Suprapubic skin (tissue), 4 donors: ENCODE measurements around the gene ZSWIM5. TPM values are rescaled to one million over a fixed set of nuclear protein-coding genes. Genes with fewer than 3 reads are reported as not detected.

Experiments used
- DNase-seq, 2 donors: peaks; one replicate each; pipeline ENCODE4 v3.0.0-alpha.2; 2019; ENCODE audit warnings: low spot score in 2 of 2
- H3K27ac ChIP-seq: fragments of 200-600 bp; sonication (generic); one replicate; pipeline ENCODE4 v1.5.1; 2019
- H3K27me3 ChIP-seq: fragments of 200-600 bp; sonication (generic); one replicate; pipeline ENCODE4 v1.5.1; 2019
- H3K36me3 ChIP-seq: fragments of 200-600 bp; sonication (generic); one replicate; pipeline ENCODE4 v1.5.1; 2019
- H3K4me1 ChIP-seq: fragments of 200-600 bp; sonication (generic); one replicate; pipeline ENCODE4 v1.5.1; 2019
- H3K4me3 ChIP-seq: fragments of 200-600 bp; sonication (generic); one replicate; pipeline ENCODE4 v1.5.1; 2019; ENCODE audit warnings: mild to moderate bottlenecking
- H3K9me3 ChIP-seq: fragments of 200-600 bp; sonication (generic); one replicate; pipeline ENCODE4 v1.5.1; 2019
- EP300 ChIP-seq: sonication (generic); formaldehyde crosslinking; IDR thresholded peaks from one replicate; pipeline ENCODE4 v1.6.1; 2017; ENCODE audit warnings: antibody characterized with exemption
- POLR2A ChIP-seq, 2 donors: fragments of 450-650 bp; IDR thresholded peaks; one replicate each; pipeline ENCODE4 v1.6.1; 2017; ENCODE audit warnings: antibody characterized with exemption in 2 of 2, mild to moderate bottlenecking in 2 of 2, moderate library complexity in 2 of 2
- POLR2AphosphoS5 ChIP-seq, 3 donors: sonication (generic); formaldehyde crosslinking; IDR thresholded peaks; one replicate each; pipeline ENCODE4 v1.6.1; 2017; ENCODE audit warnings: antibody characterized with exemption in 3 of 3
- WGBS: methylation state at CpG from one replicate; pipeline ENCODE4 v1.1.5; 2018; 5-methylcytosine and 5-hydroxymethylcytosine counted together
- total RNA-seq, 4 donors: library from RNA; depleted of rRNA; stranded (reverse); fragments of >200 nt; gene quantifications; one replicate each; pipeline ENCODE4 v1.1.0, GENCODE V29; 2016
- TF ChIP-seq, protein P1 (sequence below), 2 donors: fragments of 200-600 bp in 1 of 2; fragments of 450-650 bp in 1 of 2; sonication (generic) in 1 of 2; IDR thresholded peaks; one replicate each; pipeline ENCODE4 v1.5.1; 2016 to 2019; ENCODE audit warnings: antibody characterized with exemption in 2 of 2, mild to moderate bottlenecking in 1 of 2, moderate library complexity in 1 of 2

The ZSWIM5 gene
- total RNA-seq, 4 donors from 2014 or later = 1.9 to 3.5 (median 2.8) TPM

GRCh38 chr1:45026446-45026845 lies 180.0 kb downstream of the ZSWIM5 start:
- Histone ChIP-seq H3K27ac (no peak overlapping the region), H3K9me3 (no peaks in the 10 kb centered on the region), H3K4me3 (no peak overlapping the region), H3K27me3 (no peaks in the 10 kb centered on the region), H3K4me1 (no peaks in the 10 kb centered on the region), H3K36me3 (no peaks in the 10 kb centered on the region)
- WGBS = 73% methylated on average over 1 of the region's 1 CpG
- TF ChIP-seq EP300 (no peak), POLR2AphosphoS5 (IDR thresholded peaks at IDR 0.05) (no peak), POLR2A (IDR thresholded peaks at IDR 0.05) (no peak)
- TF ChIP-seq, protein P1, sequence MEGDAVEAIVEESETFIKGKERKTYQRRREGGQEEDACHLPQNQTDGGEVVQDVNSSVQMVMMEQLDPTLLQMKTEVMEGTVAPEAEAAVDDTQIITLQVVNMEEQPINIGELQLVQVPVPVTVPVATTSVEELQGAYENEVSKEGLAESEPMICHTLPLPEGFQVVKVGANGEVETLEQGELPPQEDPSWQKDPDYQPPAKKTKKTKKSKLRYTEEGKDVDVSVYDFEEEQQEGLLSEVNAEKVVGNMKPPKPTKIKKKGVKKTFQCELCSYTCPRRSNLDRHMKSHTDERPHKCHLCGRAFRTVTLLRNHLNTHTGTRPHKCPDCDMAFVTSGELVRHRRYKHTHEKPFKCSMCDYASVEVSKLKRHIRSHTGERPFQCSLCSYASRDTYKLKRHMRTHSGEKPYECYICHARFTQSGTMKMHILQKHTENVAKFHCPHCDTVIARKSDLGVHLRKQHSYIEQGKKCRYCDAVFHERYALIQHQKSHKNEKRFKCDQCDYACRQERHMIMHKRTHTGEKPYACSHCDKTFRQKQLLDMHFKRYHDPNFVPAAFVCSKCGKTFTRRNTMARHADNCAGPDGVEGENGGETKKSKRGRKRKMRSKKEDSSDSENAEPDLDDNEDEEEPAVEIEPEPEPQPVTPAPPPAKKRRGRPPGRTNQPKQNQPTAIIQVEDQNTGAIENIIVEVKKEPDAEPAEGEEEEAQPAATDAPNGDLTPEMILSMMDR (IDR thresholded peaks at IDR 0.05) = no peak
- DNase-seq = no peak

GRCh38 chr1:45023663-45024062 lies 182.7 kb downstream of the ZSWIM5 start:
- H3K36me3 ChIP-seq = no peaks in the 10 kb centered on the region
- TF ChIP-seq EP300 (no peak), POLR2A (IDR thresholded peaks at IDR 0.05) (no peak), POLR2AphosphoS5 (IDR thresholded peaks at IDR 0.05) (no peak)
- TF ChIP-seq, protein P1 (IDR thresholded peaks at IDR 0.05) = no peak
- no peak overlapping the region for H3K4me3 ChIP-seq
- no peaks in the 10 kb centered on the region for H3K9me3 ChIP-seq
- no peak for DNase-seq
- no peak overlapping the region for H3K27ac ChIP-seq
- no peaks in the 10 kb centered on the region for H3K4me1 ChIP-seq
- WGBS = 92% methylated on average over 1 of the region's 1 CpG
- H3K27me3 ChIP-seq = no peaks in the 10 kb centered on the region

DNA sequence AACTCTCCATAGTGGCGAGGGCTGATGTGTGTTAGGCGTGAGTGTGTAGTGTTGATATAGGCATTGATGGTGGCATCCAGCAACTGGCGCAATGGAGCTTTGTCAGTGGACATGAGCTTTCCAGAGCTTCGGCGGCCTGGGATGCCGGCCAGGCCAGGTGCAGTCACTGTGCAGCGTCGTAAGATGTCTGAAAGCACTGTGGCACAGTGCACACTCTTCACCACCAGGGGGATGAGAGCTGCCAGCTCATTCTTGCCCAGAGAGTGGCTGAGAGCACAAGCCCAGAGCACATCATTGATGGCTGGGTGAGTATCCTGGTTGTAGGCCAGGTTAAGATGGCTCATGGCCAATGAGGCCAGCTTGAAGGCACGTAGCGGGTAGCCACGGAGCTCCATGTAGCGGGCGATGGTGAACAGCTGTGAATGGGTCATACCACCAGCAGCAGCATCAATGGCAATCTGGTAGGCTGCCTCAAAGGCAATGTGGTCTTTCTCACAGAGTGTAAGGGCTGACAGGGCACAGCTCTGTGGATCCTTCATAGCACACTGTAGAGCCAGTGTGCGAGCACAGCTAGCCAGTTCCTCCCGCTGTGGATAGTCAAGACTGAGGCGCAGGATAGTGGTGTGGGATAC lies 187.7 kb downstream of the ZSWIM5 start:
- Histone ChIP-seq H3K36me3 (peaks cover 8% of the 10 kb centered on the region), H3K27ac (no peak overlapping the region), H3K4me1 (peaks cover 12% of the 10 kb centered on the region), H3K27me3 (no peaks in the 10 kb centered on the region), H3K9me3 (no peaks in the 10 kb centered on the region), H3K4me3 (no peak overlapping the region)
- no peak for TF ChIP-seq POLR2A (IDR thresholded peaks at IDR 0.05)
- TF ChIP-seq, protein P1 (IDR thresholded peaks at IDR 0.05) = peak; percentile 48 to 79
- DNase-seq = peak in 1 of 2 donors; percentile 64
- WGBS = 61% methylated on average over 14 of the region's 16 CpGs

- 73% methylated on average over 6 of the region's 6 CpGs for WGBS
- DNase-seq = no peak
These were observed 189.6 kb downstream of the ZSWIM5 start for GRCh38 chr1:45016767-45017166.

GRCh38 chr1:45016090-45016697 lies 190.2 kb downstream of the ZSWIM5 start:
- H3K27me3 ChIP-seq = no peaks in the 10 kb centered on the region
- no peak for DNase-seq
- peaks cover 35% of the 10 kb centered on the region for H3K4me1 ChIP-seq
- no peak overlapping the region for H3K4me3 ChIP-seq
- H3K36me3 ChIP-seq = peaks cover 12% of the 10 kb centered on the region
- WGBS = 84% methylated on average over 2 of the region's 2 CpGs
- no peaks in the 10 kb centered on the region for H3K9me3 ChIP-seq
- no peak for TF ChIP-seq POLR2AphosphoS5 (IDR thresholded peaks at IDR 0.05)
- no peak for TF ChIP-seq EP300
- no peak for TF ChIP-seq POLR2A (IDR thresholded peaks at IDR 0.05)
- TF ChIP-seq, protein P1 (IDR thresholded peaks at IDR 0.05) = no peak
- no peak overlapping the region for H3K27ac ChIP-seq

More at GRCh38 chr1:45016767-45017166, 189.6 kb downstream of the ZSWIM5 start:
- Histone ChIP-seq H3K4me1 (peaks cover 29% of the 10 kb centered on the region), H3K27ac (no peak overlapping the region), H3K9me3 (no peaks in the 10 kb centered on the region), H3K27me3 (no peaks in the 10 kb centered on the region), H3K36me3 (peaks cover 12% of the 10 kb centered on the region), H3K4me3 (no peak overlapping the region)
- TF ChIP-seq, protein P1 (IDR thresholded peaks at IDR 0.05) = no peak
- TF ChIP-seq POLR2AphosphoS5 (IDR thresholded peaks at IDR 0.05) = no peak
- no peak for TF ChIP-seq EP300
- TF ChIP-seq POLR2A (IDR thresholded peaks at IDR 0.05) = no peak
